ENCODE measurements around the gene DZIP1.
"Not testable (repeated sequence)": the region's sequence is repeated elsewhere in the genome, so short reads cannot be mapped to it uniquely, and the experiment has no call there.

The DZIP1 gene

GRCh38 chr13:95603887-95604555 is 40.5 kb downstream of the DZIP1 start:
- DNase-seq (ENCODE audit: low spot score): peak; percentile 23

- DNase-seq (ENCODE audit: low spot score): no peak
Measured at GRCh38 chr13:95601906-95602305, 42.6 kb downstream of the DZIP1 start.

DNA sequence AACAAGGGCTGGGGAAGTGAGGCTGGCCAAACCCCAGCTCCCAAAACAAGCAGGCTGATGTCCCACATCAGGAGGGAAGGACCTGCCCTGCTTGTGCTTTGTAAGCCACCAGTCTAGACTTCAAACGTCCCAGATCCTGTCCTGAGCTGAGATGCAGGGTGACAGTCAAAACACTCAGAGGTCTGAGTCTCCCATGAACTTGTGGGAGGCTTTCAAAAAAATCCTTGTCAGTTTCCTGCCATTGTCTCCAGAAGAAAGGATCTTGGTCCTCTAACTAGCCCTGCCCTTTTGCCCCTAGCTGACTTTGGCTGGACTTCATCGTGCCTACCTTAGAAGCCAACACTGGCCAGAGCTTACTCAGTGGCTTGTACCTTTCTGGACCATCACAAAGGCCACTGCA is 43.3 kb downstream of the DZIP1 start:
- DNase-seq (ENCODE audit: low spot score): no peak

DNA sequence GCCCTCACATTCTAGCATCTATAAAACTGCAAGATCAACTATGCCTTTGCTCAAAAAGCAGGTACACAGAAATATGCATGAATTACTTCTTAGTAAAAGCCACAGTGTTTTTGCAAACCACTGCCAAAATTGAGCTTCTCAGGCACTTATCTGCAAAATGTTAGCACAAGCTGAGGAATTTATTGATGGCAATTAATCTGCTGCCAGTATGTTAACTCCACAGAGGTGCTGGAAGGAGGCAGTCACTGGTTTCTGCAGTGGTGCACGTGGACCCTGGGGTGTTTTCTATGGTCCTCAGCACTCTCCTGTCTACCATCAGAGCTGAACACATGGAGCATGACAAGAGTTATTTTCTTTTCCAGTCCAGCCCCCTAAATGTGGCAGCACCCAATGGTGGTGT is 47.8 kb downstream of the DZIP1 start:
- DNase-seq (ENCODE audit: low spot score): no peak

GRCh38 chr13:95593462-95593861 is 51.0 kb downstream of the DZIP1 start:
- DNase-seq (ENCODE audit: low spot score): no peak

- no peak for DNase-seq (ENCODE audit: low spot score)
Measured at GRCh38 chr13:95588721-95589120, 55.8 kb downstream of the DZIP1 start.

DNA sequence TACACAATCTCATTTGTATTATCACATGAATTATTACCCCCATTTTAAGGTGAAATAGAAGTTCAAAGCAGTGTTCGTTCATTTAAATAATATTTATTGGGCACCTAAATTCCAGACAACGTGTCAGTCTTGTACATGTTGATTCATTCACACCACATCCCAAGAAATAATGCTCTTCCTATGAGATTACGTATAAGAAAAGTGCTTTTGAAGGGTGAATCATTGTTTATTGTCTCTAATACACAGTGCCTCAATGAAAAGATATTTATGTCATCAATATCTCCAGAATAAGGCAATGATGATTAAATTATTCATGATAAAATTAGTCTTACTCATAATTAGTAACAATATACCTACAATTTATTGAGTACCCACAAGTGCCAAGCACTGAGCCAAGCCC is 56.4 kb downstream of the DZIP1 start:
- DNase-seq (ENCODE audit: low spot score): no peak

DNA sequence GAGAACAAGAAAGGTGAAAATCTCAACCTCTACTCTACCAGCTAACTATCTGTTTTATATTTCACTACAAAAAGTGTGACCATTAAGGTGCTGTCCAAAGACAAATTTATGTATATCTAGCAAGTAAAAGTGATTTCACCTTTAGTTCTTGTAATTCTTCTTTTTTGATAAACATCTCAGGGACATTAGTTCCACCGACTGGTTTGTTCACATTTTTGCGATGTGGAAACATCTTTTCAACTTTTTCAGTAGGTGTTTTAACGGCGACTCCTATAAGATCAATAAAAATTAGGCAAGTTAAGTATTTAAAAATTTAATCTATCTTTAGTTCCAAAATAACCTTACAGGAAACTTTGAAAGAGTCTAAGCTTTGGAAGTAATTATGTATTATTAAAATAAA is 58.6 kb downstream of the DZIP1 start:
- no peak for DNase-seq (ENCODE audit: low spot score)

GRCh38 chr13:95579303-95579702 is 65.2 kb downstream of the DZIP1 start:
- DNase-seq (ENCODE audit: low spot score): no peak

- no peak for DNase-seq (ENCODE audit: low spot score)
Measured at GRCh38 chr13:95573221-95573620, 71.3 kb downstream of the DZIP1 start.

DNA sequence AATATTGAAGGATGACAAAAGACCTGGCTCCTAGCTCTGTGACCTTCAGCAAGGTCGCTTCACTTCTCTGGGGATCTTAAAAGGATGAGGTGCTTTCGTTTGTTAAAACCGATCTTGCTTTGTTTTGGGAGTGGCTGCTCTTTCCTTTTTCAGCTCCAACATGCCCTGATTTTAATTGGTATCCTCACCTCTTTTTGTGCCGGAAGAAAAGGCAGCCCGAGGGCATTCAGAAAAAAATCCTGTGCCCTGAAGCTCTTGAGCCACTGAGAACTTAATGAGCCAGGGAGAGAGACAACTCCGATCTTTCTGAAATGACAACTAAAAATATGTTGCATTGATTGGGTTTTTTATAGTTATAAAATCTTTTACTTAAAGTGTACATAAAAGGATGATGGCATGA is 72.6 kb downstream of the DZIP1 start:
- no peak for DNase-seq (ENCODE audit: low spot score)

GRCh38 chr13:95570016-95570415 is 74.5 kb downstream of the DZIP1 start:
- no peak for DNase-seq (ENCODE audit: low spot score)

DNA sequence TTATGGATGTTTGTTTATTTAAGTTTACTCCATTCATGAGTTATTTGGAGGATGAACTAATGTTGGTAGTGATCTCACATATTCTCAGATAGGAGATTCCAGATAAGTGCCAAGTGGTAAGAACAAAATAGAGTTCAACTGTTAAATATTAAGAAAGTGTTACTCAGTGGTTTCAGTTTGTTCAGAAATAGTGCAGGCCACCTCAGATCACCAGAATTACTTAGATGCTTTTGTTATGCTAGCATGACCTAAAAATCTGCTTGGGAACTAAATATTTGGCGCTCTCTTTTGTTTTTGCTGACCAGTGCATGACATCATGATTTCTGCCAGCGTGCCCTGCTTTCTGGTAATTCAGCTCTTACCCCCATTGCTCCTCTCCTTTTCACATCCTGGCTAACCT is 76.4 kb downstream of the DZIP1 start:
- no peak for DNase-seq (ENCODE audit: low spot score)

DNA sequence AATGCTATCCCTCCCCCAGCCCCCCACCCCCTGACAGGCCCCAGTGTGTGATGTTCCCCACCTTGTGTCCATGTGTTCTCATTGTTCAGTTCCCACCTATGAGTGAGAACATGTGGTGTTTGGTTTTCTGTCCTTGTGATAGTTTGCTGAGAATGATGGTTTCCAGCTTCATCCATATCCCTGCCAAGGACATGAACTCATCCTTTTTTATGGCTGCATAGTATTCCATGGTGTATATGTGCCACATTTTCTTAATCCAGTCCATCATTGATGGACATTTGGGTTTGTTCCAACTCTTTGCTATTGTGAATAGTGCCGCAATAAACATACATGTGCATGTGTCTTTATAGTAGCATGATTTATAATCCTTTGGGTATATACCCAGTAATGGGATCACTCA is 78.7 kb downstream of the DZIP1 start:
- DNase-seq (ENCODE audit: low spot score): not testable (repeated sequence)

GRCh38 chr13:95564733-95565291 is 79.7 kb downstream of the DZIP1 start:
- DNase-seq (ENCODE audit: low spot score): no peak

GRCh38 chr13:95564091-95564490 is 80.4 kb downstream of the DZIP1 start:
- DNase-seq (ENCODE audit: low spot score): no peak

GRCh38 chr13:95560387-95560786 is 84.1 kb downstream of the DZIP1 start:
- no peak for DNase-seq (ENCODE audit: low spot score)

GRCh38 chr13:95559100-95559499 is 85.4 kb downstream of the DZIP1 start:
- DNase-seq (ENCODE audit: low spot score): no peak

DNA sequence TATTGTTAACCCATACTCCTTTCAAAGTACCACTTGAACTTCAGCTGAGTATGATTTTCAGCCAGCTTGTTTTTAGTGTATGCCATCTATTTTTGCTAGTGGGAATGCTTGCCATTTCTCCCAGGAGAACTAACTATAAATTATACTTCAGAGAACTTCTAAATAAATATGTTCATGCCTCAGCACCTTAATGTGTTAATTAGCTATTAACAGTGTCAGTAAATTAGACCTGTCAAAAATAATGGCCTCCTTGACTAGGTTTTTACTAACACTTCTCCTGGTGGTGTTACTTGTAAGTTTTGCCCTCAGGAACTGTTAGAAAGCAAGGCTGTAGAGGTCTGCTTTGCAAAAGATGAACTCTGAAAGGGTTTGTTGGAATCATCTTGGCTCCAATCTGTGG is 87.5 kb downstream of the DZIP1 start:
- no peak for DNase-seq (ENCODE audit: low spot score)

DNA sequence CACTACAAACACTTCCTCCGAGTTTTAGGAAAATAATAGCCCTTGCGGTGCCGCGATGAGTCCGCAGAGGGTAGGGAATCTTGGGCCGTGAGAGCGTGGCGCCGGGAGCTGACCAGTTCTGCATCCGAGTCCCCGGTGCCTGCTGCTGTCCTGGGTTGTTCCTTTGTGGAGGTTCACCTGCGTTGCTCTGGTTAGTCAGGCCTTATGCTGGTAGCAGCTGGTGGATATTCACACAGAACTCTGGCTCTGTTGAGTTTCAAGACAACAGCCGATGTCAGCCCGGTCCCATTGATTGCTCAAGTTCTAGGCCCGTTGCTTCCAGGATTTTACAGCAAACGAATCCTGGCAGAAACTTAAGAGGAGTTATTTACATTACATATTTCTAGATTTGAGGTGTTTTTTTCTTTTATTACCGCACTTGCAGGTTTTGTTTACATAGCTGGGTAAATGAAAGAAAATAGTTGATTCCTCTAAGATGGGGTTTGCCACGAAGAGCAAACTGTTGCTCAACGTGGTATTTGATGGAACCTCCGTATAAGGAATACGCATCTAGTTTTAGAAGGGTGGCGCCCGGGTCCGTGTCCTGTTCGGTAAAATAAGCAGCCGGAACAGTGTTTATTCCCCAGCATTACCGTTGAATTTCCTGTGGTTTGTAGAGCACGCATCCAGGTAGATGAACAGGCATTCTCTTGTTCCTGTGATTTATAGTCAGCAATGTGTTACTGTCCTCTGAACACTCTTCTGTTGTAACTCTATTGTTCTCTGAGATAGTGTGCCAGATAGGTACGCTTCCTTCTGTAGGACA is 90.7 kb downstream of the DZIP1 start:
- no peak for DNase-seq (ENCODE audit: low spot score)

- no peak for DNase-seq (ENCODE audit: low spot score)
Measured at GRCh38 chr13:95552539-95553441, 91.7 kb downstream of the DZIP1 start, which contains the start of gene CLDN10. Gene CLDN10, plus strand, starts transcription at chr13:95552720. Its CDS starts 34 bp downstream, at chr13:95552754.

DNA sequence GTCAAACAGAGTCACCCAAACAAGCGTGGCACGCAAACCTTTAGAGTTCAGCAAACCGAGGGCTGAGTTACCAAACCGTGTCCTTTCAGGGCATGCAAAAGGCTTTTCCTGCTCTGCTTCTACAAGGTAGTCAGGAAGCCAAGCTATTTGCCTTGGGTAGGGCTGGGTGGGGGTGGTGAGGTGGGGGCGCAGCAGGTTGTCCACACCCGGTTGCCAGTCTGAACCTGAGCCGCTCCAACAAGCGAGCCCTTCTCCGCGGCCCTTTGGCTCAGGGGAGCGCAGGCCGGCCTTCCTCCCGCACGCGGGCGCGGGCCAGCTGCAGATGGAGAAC is 92.3 kb downstream of the DZIP1 start:
- DNase-seq (ENCODE audit: low spot score): no peak

Data from HuH-7 (cell line).